Measurements from ENCODE around the gene PITPNC1.
"Not testable (repeated sequence)": the region's sequence is repeated elsewhere in the genome, so short reads cannot be mapped to it uniquely, and the experiment has no call there.

PITPNC1 gene

DNA sequence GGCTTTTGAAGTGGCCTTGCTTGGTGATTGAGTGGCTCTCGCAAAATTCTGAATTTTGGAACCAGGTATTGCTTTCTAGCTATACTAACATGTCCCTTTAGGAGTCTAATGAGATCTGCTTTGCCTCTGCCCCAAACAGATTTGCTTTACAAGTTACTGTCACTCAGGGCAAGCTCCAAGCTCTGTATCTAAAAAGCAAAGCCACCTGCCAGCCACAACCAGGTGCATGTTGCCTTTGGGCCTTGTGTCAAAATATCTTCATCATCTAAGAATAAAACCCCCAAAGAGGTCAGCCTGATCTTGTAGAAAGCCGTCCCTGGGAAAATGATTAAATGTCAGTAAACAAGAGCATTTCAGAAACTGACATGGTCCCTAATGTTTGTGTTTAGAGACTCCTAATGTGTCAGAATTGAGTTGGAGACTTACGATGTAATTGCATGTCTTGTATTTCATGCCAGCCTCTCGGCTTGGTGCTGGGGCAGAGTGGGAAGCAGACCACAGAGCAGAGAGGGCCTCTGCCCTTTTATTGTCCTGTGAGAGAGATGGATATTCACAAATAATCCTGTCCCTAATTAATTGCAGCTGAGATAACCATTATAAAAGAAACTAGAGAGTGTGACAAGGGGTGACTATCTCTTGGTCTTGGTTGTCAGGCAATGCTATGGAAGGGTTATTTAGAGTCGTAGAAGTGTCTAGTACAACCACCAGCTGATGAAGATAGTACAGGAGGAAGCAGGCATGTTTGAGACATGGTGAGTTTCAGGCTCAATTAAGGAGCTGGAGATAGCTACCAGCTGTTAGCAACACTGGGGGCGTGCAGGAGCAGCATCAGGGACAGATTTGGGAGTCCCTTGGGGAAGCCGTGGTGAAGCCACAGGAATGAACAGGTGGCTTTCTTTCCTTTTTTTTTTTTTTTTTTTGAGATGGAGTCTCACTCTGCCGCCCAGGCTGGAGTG is 90.7 kb downstream of the PITPNC1 start:
- DNase-seq, result no peak

DNA sequence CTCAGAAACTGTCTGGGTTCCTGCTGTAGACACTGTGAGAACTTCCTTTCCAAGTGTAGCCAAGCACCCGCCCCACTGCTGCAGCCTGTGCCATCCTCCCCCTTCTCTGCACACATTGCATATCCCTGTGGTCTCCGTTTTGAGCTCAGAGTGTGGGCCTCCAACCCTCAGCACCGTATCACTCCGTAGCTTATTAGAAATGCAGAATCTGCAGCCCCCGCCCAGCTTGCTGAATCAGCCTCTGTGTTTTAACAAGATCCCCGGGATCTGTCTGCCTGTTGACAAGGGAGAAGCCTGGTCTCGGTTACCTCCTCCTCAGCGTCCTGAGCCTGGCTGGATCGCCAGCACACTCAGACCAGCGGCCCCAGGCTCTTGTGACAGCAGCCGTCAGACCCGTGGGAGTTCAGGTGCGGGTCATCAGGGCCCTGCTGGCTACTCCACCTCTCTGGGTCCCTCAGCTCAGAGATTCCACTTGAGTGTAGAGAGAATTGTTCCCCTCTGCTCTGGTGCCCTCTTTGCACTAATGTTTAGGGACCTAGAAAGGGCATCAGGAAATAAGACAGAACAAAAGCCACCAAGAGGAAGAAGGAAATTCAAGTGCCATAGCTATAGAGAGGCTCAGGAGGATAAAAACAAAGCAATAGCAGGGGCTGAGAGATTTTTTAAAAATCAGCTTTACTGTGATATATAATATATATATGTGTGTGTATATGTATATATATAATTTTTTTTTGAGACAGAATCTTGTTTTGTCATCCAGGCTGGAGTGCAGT is 92.3 kb downstream of the PITPNC1 start:
- peak in 1 of 2 experiments; percentile 19 for DNase-seq

DNA sequence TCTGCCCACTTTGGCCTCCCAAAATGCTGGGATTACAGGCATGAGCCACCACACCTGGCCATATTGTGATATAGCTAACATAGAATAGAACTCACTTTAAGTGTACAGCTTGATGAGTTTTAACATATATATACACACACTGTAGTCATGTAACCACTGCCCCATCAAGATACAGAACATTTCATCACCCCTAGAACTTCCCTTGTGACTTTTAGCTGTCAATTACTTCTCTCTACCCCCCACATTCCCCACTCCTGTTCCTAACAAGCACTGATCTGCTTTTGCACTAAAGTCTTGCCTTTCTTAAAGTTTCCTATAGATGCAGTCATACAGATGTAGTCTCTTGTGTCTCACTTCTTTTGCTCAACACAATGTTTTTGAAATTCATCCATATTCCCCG is 93.1 kb downstream of the PITPNC1 start:
- DNase-seq, result no peak

DNA sequence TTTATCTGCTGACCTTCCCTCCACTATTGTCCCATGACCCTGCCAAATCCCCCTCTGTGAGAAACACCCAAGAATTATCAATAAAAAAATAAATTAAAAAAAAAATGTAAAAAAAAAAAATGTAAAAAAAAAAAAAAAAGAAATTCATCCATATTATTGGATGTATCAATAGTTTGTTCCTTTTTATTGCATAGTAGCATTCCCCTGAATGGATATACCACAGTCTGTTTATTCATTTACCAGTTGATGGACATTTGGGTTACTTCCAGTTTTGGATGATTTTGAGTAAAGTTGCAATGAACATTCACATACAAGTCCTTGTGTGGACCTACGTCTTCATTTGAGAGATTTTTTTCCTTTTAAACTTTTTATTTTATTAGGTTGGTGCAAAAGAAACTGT is 94.0 kb downstream of the PITPNC1 start:
- DNase-seq, result no peak

DNA sequence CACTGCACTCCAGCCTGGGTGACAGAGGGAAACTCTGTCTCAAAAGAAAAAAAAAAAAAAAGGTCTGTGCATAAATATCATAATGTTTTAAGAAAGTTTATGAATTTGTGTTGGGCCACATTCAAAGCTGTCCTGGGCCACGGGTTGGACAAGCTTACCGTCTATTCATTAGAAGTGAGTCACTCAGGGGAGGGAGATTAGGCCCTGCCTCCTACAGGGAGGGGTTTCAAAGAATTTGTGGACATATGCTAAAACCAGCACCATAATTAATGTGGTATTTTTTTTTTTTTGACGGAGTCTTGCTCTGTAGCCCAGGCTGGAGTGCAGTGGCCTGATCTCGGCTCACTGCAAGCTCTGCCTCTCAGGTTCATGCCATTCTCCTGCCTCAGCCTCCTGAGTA is 95.5 kb downstream of the PITPNC1 start:
- DNase-seq, result not testable (repeated sequence)

DNA sequence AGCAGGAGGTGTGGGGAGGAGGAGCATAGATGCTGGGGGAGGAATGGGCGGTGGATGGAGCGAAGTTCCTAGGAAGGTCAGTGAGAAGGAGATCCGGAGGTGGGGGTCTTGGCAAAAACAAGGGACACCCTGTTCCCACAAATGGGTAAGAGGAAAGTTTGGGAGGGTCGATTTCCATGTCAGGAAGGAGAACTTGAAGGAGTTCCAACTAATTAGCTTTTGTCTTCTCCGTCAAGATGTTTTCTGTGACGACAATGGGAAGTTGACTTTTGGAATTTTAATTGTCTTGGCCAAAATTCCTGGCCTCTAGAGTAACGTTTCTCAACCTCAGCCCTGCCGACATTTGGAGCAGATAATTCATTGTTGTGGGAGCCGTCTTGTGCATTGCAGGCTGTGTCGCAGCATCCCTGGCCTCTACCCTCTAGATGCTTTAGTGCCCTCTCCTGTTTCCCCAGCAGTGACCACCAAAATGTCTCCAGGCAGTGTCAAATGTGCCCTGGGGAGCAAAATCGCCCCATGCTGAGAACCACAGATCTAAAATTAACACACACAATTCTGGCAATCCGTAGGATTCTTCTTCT is 97.1 kb downstream of the PITPNC1 start:
- DNase-seq, result no peak

DNA sequence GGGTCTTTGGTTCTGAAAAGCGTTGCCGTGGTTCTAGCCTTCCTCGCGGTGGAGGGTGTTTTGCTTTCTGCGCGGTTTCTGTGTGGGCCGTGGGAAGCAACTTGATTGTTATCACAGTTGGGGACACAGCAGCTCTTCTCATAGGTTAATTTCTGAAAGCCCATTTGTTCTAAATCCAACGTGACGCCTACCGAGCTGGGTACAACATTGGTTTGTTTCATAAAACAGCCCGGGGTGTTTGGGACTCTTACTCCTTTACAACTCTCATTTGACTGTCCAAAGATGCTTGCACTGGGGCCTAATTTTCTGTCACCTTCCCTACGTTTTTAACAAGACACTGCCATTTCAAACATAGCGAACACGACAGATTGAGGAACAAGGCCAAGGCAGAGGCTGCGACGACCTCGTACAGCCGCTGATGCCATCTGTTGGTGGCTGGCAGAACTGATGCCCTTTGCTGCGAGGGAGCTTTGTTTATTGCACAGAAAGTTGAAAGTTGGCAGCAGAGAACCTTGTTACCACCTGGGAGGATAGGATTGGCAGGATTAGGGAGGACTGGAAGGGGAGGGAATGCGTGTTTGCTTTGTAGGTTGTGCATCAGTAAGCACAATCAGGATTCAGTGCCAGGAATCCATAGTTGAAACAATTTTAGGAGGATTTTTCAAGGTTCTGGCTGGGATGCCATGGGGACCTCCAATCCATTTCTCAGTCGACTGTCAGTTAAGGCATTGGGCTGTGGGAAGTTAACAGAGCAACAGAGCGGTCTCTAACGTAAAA is 98.3 kb downstream of the PITPNC1 start:
- peak; percentile 79 to 82 for DNase-seq

DNA sequence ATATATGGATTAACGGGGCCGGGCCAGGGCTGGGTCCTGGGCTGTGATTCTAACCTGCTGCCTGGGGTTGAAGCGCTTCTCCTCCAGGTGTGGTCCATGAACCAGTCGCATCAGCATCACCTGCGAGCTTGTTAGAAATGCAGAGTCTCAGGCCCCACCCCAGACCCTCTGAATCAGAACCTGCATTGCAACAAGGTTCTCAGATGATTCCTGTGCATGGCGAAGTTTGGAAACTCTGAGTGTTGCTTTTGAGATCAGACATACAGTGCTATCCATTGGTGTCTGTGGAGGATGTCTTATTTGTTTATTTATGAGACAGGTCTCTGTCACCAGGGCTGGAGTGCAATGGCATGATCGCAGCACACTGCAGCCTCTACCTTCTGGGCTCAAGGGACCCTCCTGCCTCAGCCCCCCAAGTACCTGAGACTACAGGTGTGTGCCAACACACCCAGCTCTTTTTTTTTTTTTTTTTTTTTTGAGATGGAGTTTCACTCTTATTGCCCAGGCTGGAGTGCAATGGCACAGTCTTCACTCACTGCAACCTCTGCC is 99.8 kb downstream of the PITPNC1 start:
- DNase-seq, result no peak

DNA sequence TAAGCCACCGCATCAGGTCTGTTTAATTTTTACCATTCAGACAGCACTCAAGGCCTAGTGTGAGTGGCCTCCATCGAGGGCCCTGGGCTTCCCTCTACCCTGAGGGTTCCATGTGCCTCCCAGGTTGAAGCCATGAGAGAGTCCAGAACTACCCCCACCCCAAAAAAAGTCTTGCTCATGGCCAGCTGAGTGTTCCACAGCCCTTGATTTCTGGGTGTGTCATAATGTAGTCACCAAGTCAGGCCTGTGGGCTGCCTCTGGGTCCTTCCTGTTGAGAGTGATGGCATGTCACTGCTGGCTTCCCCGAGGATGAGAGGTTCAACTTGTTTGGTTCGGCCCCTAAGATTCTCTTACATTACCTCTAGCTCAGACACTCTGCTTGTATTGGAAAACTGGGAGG is 100.6 kb downstream of the PITPNC1 start:
- peak; percentile 23 to 64 for DNase-seq

DNA sequence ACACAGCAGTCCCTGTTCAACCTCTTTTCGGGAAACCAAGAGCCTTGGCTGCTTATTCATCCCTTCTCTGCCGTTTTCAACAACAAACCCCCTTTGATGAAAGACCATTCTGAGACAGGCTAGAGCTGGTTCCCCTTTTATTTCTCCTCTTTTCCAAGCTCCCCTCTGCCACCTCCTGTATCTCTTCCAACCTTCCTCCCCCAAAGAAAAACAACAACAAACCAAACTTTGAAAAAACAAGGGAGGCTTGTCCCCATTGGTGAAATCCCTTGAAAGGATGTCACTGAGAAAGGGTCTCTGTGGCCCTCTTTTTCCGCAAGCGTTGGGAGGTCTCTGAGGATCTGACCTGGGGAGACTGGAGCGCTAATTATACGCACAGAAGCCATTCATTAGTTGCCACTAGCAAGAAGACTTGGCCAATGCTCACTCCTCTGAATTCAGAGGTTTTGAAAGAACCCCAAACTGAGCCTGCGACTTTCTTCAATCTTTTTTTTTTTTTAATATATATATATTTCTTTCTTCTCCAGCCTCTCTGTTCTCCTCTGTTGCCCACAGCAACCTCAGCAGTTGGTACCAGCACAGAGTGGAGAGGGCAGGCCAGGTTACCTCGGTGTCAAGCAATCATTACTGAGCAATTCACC is 101.4 kb downstream of the PITPNC1 start:
- no peak for DNase-seq

DNA sequence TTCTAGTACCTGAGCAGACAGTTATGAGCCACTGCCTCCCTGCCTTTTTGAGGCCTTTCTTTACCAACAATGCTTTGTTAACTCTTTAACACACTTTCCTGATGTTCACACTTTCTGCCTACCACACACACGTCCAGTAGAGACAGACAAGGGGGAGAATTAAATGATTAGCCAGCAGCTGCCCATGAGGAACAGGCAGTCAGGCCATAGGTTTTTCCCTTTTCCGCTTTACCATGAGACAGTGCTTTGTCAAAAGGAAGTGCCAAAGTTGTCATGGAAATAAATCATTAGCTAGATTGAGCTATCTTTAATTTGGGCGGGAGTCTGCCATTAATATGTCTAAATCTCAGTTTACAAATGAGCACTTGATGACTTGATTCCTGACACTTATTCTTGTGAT is 102.1 kb downstream of the PITPNC1 start:
- DNase-seq, result no peak

DNA sequence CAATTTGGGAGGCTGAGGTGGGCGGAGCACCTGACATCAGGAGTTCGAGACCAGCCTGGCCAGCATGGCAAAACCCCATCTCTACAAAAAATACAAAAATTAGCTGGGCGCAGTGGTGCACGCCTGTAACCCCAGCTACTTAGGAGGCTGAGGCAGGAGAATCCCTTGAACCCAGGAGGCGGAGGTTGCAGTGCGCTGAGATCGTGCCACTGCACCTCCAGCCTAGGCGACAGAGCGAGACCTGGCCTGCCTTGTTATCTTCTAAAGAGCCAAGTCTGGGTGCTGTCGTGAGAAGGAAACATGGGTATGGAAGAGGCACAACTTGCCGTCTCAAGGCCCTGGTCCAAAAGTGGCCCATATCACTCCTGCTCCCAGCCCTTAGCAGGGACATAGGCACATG is 103.9 kb downstream of the PITPNC1 start:
- DNase-seq, result not testable (repeated sequence)

DNA sequence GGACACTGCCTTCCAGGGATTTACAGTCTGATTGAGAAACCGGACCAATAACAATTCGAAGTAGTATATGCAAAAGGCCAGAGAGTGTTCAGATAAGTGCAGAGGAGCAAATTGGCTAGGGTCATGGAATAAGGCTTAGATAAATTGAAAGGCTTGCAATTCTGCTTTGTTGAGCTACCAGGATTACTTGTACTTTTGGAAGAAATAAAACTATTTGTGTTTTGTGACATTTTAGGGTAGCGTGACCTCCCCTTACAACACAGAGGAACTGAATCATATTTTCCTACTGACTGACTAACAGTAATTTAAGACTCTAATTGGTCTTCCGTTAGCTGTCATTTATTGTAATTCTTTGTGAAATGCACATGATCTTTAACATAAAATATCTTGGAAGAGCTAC is 104.7 kb downstream of the PITPNC1 start:
- no peak for DNase-seq

DNA sequence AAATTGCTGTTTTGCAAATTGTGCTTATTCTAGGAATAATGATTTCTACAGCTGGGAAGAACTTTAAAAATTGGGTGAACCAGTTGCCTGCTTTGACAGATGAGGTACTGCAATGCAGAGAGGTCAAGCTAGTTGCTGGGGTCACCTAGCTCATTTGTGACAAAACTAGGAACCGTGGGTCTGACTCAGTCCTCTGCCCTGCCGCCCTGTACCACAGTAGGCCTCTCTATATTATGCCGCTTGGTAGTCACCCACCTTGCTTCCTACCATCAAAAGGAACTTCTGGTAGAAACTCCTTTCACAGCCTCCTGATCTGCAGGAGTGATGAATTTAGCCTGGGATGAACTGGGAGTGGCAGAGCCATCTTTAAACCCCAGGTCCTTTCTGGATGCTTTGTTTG is 105.7 kb downstream of the PITPNC1 start:
- no peak for DNase-seq

DNA sequence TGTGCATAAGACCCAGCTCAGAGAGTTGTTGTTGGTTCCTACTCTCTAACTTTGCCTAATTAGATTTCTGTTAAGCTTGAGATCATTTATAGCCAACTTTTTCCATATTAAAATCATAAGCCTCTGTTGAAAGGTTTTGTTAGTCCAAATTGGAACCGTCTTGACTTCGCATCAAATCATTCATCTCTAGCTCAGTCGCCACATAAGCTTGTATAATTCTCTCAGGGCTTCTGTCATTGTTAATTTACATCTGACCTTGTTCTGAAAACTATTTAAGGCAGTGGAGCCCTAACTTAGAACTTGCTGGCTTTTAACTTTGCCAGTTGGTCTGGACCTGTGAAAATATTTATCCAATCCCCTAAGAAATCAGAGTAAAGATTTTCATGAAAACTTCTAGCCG is 107.2 kb downstream of the PITPNC1 start:
- DNase-seq, result no peak

DNA sequence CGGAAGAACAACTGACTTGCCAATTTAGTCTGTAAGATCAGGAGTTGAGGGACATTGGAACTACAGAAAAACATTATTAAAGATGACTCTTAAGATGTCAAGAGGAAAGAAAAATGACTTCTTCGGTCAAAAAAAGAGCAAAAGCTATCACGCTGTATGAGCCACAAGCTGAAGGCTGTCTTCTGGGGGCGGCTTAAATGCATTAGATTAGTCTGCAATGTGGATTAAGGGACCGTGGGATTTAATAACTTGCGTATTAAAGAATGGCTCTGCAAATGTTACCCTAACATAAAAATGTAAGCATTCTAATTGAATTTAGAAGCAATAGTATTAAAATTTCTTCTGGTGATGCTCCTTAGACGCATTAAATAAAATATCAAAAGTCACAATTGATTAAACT is 108.6 kb downstream of the PITPNC1 start:
- DNase-seq, result no peak

DNA sequence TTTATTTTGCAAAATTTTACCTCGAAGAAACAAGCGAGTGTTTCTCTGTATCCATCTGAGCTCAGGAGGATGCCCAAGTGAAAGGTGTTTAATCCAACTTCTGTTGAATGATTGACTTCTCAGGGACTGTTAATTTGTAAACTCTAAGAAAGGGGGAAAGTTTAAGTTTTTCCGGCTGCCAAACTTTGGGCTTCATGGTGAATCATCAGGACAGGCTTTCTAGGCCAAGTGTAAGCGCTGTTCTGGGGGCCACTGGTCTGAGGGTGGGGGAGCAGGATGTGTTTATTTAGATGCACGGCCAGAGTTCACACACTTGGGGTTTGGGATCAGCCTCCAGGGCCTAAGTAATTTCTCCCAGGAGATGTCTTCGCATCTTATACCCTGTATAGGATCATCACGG is 110.4 kb downstream of the PITPNC1 start:
- no peak for DNase-seq

DNA sequence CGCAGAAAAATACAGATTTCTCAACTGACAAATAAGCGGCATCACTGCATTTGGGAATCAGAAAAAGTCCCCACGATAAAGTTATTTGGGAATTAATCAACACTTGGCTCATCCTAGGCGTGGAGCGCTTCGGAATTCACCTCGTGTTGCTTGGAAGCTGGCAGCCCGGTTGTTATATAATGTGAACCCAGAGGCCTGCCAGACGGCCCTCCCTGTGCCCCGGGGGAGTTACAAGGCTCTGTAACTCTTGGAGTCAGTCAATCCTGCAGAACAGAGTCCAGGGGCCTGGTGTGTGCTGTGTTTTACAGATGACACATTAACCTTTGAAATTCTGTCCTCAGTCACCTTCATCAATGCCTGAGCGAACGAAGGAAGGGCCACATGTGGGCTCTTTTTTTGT is 111.1 kb downstream of the PITPNC1 start:
- DNase-seq, result no peak

DNA sequence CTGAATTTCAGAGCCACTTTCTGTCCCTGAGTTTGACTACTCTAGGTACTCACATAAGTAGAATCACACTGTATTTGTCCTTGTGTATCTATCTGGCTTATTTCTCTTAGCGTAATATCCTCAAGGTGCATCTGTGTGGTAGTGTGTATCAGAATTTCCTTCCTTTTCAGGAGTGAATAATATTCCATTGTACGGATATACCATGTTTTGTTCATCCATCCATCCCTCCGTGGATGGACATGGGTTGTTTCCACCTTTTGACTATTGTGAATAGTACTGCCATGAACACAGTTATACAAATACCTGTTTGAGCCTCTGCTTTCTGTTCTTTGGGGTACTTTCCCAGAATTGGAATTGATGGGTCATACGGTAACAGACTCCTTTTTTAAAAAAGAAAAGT is 111.7 kb downstream of the PITPNC1 start:
- no peak for DNase-seq

DNA sequence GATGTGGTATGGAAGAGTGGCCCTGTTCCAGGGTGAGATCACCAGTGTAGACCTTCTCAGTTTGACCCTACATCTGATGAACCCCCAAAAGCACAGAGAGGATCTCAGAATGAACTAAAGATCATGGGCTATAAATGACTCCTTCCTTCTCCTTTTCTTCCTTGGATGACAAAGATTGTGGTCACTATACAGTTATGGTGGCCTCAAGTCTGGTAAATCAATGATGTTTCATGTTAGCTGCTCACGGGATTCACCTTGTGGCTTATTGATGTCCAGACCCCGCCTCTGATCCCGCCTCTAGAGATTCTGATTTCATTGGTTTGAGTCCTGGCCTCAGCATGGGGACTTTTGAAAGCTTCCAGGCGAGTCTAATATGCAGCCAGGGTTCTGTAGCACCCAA is 112.2 kb downstream of the PITPNC1 start:
- no peak for DNase-seq

DNA sequence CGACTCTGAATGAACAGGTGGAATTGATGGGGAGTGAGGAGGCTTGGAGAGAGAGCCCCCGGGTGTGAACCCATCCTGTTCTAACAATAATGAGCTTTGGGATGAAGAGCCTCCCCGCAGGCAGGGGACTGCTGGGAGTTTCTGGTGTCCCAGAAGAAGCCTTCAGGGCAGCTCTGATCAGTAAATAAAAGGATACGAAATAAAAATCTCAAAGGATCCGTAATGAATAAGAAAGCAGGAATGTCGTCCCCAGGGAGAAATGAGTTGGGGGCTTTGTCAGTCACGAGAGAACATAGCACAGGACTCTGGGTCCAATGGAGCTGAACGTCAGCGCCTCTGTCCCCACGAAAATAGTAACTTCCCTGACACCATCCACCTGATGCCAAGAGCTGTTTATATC is 113.4 kb downstream of the PITPNC1 start:
- no peak for DNase-seq

Measured in stimulated activated CD4-positive, alpha-beta T cell treated with anti-CD3 and anti-CD28 coated beads, Interleukin-4, amount 100 ng/mL, for 4 hours (primary cell).